DND-41 (cell line): Measurements from ENCODE around the gene DES.

ENCODE experiments used
- EZH2 ChIP-seq: IDR thresholded peaks from 3 replicates; pipeline ENCODE4 v1.6.1; 2012; ENCODE audit warnings: borderline replicate concordance, low read depth, mild to moderate bottlenecking, moderate library complexity, low read length, inconsistent platforms; ENCODE audit not compliant: severe bottlenecking
- TF ChIP-seq, protein P1 (sequence below): IDR thresholded peaks from 2 replicates; pipeline ENCODE4 v1.5.1; 2012; ENCODE audit warnings: borderline replicate concordance, low read length, moderate library complexity, mild to moderate bottlenecking; ENCODE audit not compliant: poor library complexity, severe bottlenecking; ENCODE audit errors: extremely low read depth

DNA sequence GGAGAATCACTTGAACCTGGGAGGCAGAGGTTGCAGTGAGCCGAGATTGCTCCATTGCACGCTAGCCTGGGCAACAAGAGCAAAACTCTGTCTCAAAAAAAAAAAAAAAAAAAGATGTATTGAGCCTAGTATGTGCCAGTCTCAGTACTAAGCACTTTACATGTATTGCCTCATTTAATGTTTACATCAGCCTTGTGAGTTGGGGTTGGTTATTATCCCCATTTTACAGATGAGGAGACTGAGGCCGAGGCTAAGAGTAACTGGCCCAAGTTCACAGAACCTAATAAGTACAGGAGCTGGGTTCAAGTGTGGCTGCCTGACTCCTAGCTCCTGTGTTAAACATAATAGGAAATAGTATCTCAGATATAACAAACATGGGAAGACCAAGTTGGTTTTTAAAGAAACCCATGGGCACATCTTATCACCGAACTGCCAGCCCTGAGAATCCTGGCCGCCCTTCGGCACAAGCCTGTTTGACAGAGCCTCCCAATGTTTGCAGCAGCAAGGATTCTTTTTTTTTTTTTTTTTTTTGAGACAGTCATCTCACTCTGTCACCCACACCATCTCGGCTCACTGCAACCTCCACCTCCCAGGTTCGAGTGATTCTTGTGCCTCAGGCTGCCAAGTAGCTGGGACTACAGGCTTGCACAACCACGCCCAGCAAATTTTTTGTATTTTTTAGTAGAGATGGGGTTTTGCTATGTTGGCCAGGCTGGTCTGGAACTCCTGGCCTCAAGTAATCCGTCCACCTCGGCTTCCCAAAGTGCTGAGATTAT lies 56.3 kb downstream of the DES start:
- TF ChIP-seq, protein P1, sequence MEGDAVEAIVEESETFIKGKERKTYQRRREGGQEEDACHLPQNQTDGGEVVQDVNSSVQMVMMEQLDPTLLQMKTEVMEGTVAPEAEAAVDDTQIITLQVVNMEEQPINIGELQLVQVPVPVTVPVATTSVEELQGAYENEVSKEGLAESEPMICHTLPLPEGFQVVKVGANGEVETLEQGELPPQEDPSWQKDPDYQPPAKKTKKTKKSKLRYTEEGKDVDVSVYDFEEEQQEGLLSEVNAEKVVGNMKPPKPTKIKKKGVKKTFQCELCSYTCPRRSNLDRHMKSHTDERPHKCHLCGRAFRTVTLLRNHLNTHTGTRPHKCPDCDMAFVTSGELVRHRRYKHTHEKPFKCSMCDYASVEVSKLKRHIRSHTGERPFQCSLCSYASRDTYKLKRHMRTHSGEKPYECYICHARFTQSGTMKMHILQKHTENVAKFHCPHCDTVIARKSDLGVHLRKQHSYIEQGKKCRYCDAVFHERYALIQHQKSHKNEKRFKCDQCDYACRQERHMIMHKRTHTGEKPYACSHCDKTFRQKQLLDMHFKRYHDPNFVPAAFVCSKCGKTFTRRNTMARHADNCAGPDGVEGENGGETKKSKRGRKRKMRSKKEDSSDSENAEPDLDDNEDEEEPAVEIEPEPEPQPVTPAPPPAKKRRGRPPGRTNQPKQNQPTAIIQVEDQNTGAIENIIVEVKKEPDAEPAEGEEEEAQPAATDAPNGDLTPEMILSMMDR, result no peak
- no peak for TF ChIP-seq EZH2
